Right ventricle myocardium inferior (tissue), 1 donor: ENCODE measurements around the gene CFAP206. TPM values are rescaled to one million over a fixed set of nuclear protein-coding genes. Genes with fewer than 3 reads are reported as not detected.
"Not testable (repeated sequence)": the region's sequence is repeated elsewhere in the genome, so short reads cannot be mapped to it uniquely, and the experiment has no call there.

Experiments used
- ATAC-seq: fragments of 200-7000 bp; cut with Tn5 transposase; one replicate; pipeline ENCODE4 v1.9.1; 2020; ENCODE audit warnings: mild to moderate bottlenecking, moderate library complexity
- DNase-seq: peaks from one replicate; pipeline ENCODE4 v3.0.0; 2021; ENCODE audit errors: missing footprints
- intact Hi-C: fragments of 100-400 bp; cut with DNase I; formaldehyde crosslinking; loops from one replicate; pipeline ENCODE4 v1.11.0; 2022
- total RNA-seq: library from RNA; stranded (reverse); fragmentation: NEBNext Ultra II Directional; extraction: Animal tissue kit (Norgen Biotek cat#: 25700); gene quantifications from one replicate; pipeline ENCODE4 v1.2.1, GENCODE V29; 2021
- donor health status: DM: no; HTN: yes; CAD: no; lungs with severe emphysema.

The CFAP206 gene
- total RNA-seq, 1 donor from 2014 or later: 0.11 TPM

GRCh38 chr6:87407561-87407900 is 241 bp upstream of the CFAP206 start:
- ATAC-seq (peak; percentile 61), DNase-seq (no peak)
- intact Hi-C loops: no loop called here

GRCh38 chr6:87408721-87409155 is 966 bp downstream of the CFAP206 start:
- intact Hi-C loops: loop anchor here (2.0 kb wide), 1 partner anchor 64 kb away; the partner anchor contains the start of gene SLC35A1
- ATAC-seq (no peak), DNase-seq (no peak)

GRCh38 chr6:87419266-87419665 is 11.5 kb downstream of the CFAP206 start:
- ATAC-seq (no peak), DNase-seq (no peak)
- intact Hi-C loops: no loop called here

GRCh38 chr6:87420360-87420759 is 12.6 kb downstream of the CFAP206 start:
- intact Hi-C loops: no loop called here
- ATAC-seq (no peak), DNase-seq (no peak)

GRCh38 chr6:87421576-87421975 is 13.8 kb downstream of the CFAP206 start:
- intact Hi-C loops: no loop called here
- no peak for DNase-seq
- no peak for ATAC-seq

- intact Hi-C loops: no loop called here
- no peak for ATAC-seq
- DNase-seq: no peak
These were observed 19.0 kb downstream of the CFAP206 start for GRCh38 chr6:87426789-87427188.

GRCh38 chr6:87430499-87430898 is 22.7 kb downstream of the CFAP206 start:
- ATAC-seq (no peak), DNase-seq (no peak)
- intact Hi-C loops: no loop called here

GRCh38 chr6:87431263-87431662 is 23.5 kb downstream of the CFAP206 start:
- intact Hi-C loops: no loop called here
- DNase-seq (no peak), ATAC-seq (no peak)

- ATAC-seq (peak; percentile 52), DNase-seq (no peak)
- intact Hi-C loops: no loop called here
These were observed 28.7 kb downstream of the CFAP206 start for GRCh38 chr6:87436435-87436834.

- ATAC-seq (no peak), DNase-seq (no peak)
- intact Hi-C loops: no loop called here
These were observed 33.9 kb downstream of the CFAP206 start for GRCh38 chr6:87441711-87442110.

GRCh38 chr6:87444362-87444761 is 36.6 kb downstream of the CFAP206 start:
- no peak for ATAC-seq
- intact Hi-C loops: no loop called here

GRCh38 chr6:87465051-87465450 is 57.3 kb downstream of the CFAP206 start:
- intact Hi-C loops: no loop called here
- no peak for ATAC-seq
- no peak for DNase-seq

More at GRCh38 chr6:87444362-87444761, 36.6 kb downstream of the CFAP206 start:
- DNase-seq: no peak

- DNase-seq (peak; percentile 93), ATAC-seq (peak; percentile 100)
- intact Hi-C loops: loop anchor here (2.0 to 10.0 kb wide), 4 partner anchors 64 to 322 kb away; partner anchors contain the start of gene SMIM8
These were observed 65.0 kb downstream of the CFAP206 start, which contains the start of gene SLC35A1 for GRCh38 chr6:87472525-87473418. Gene SLC35A1 (plus strand): TSS chr6:87472974. CDS start chr6:87473004, 30 bp downstream.

- intact Hi-C loops: loop anchor here (2.0 to 10.0 kb wide), 4 partner anchors 65 to 321 kb away; partner anchors contain the start of gene SMIM8
- DNase-seq (peak; percentile 84), ATAC-seq (no peak)
These were observed 65.7 kb downstream of the CFAP206 start for GRCh38 chr6:87473419-87473903.

GRCh38 chr6:87481931-87482330 is 74.2 kb downstream of the CFAP206 start:
- intact Hi-C loops: no loop called here
- DNase-seq (no peak), ATAC-seq (no peak)

GRCh38 chr6:87482366-87482765 is 74.6 kb downstream of the CFAP206 start:
- DNase-seq (no peak), ATAC-seq (no peak)
- intact Hi-C loops: no loop called here

- intact Hi-C loops: no loop called here
- no peak for DNase-seq
- ATAC-seq: no peak
These were observed 76.2 kb downstream of the CFAP206 start for GRCh38 chr6:87483929-87484328.

- ATAC-seq: no peak
- intact Hi-C loops: no loop called here
- no peak for DNase-seq
These were observed 76.7 kb downstream of the CFAP206 start for GRCh38 chr6:87484491-87484890.

- ATAC-seq (no peak), DNase-seq (no peak)
- intact Hi-C loops: no loop called here
These were observed 79.8 kb downstream of the CFAP206 start for GRCh38 chr6:87487555-87487954.

- ATAC-seq, intact Hi-C loops, DNase-seq: not testable (repeated sequence)
These were observed 81.6 kb downstream of the CFAP206 start for GRCh38 chr6:87489326-87489725.
